Fibroblast of the aortic adventitia (primary cell): ENCODE data around the gene GAS7. TPM values are rescaled to one million over a fixed set of nuclear protein-coding genes. Genes with fewer than 3 reads are reported as not detected.

Source experiments
- DNase-seq: peaks from one replicate; pipeline ENCODE4 v3.0.0-alpha.2; 2010; ENCODE audit warnings: low read depth
- H3K4me3 ChIP-seq: 2 replicates; pipeline ENCODE4 v1.5.1; 2011; ENCODE audit warnings: low read depth, mild to moderate bottlenecking, control low read depth, low read length, moderate library complexity
- CTCF ChIP-seq: IDR thresholded peaks from 2 replicates; pipeline ENCODE4 v1.5.1; 2011; ENCODE audit warnings: mild to moderate bottlenecking, low read length, control low read depth, inconsistent platforms; ENCODE audit not compliant: insufficient read depth
- total RNA-seq: library from RNA; depleted of rRNA; stranded (reverse); fragments of >200 nt; gene quantifications from 2 replicates; pipeline ENCODE4 v1.2.3, GENCODE V29; 2012; ENCODE audit warnings: low replicate concordance

GAS7 gene
- total RNA-seq, 1 donor, result 7.0 TPM

- TF ChIP-seq CTCF, result no peak
- no peak for DNase-seq
Measured at GRCh38 chr17:10107316-10108165, 90.9 kb downstream of the GAS7 start.

GRCh38 chr17:10106067-10106466, 92.3 kb downstream of the GAS7 start:
- TF ChIP-seq CTCF, result no peak
- H3K4me3 ChIP-seq, result no peak overlapping the region
- no peak for DNase-seq

More at GRCh38 chr17:10107316-10108165, 90.9 kb downstream of the GAS7 start:
- no peak overlapping the region for H3K4me3 ChIP-seq

GRCh38 chr17:10105513-10106001, 92.8 kb downstream of the GAS7 start:
- DNase-seq, result peak; percentile 85
- TF ChIP-seq CTCF, result no peak
- no peak overlapping the region for H3K4me3 ChIP-seq

GRCh38 chr17:10103712-10104111, 94.7 kb downstream of the GAS7 start:
- DNase-seq, result no peak
- no peak overlapping the region for H3K4me3 ChIP-seq
- TF ChIP-seq CTCF, result no peak

GRCh38 chr17:10102817-10103216, 95.6 kb downstream of the GAS7 start:
- no peak for TF ChIP-seq CTCF
- DNase-seq, result no peak
- no peak overlapping the region for H3K4me3 ChIP-seq

- DNase-seq, result peak; percentile 87
- no peak for TF ChIP-seq CTCF
- no peak overlapping the region for H3K4me3 ChIP-seq
Measured at GRCh38 chr17:10099051-10099571, 99.3 kb downstream of the GAS7 start.
